HG03571 (cell line): ENCODE data around the gene IARS2.
"Not testable (repeated sequence)": the region's sequence is repeated elsewhere in the genome, so short reads cannot be mapped to it uniquely, and the experiment has no call there.

Experiments used
- ATAC-seq: cut with Tn5 transposase; IDR thresholded peaks from one replicate; pipeline ENCODE4 v1.9.1; 2021; ENCODE audit not compliant: unreplicated experiment

The IARS2 gene

GRCh38 chr1:220112600-220112999, 18.7 kb downstream of the IARS2 start:
- not testable (repeated sequence) for ATAC-seq

- ATAC-seq, result peak; percentile 56
These were observed 19.3 kb downstream of the IARS2 start for GRCh38 chr1:220113136-220113695.

- ATAC-seq, result no peak
These were observed 25.1 kb downstream of the IARS2 start for GRCh38 chr1:220119043-220119512.

- ATAC-seq, result no peak
These were observed 28.0 kb downstream of the IARS2 start for GRCh38 chr1:220121791-220122530.

- ATAC-seq, result no peak
These were observed 29.1 kb downstream of the IARS2 start for GRCh38 chr1:220123066-220123465.

GRCh38 chr1:220123889-220124288, 30.0 kb downstream of the IARS2 start:
- ATAC-seq, result no peak

GRCh38 chr1:220124542-220124941, 30.6 kb downstream of the IARS2 start:
- ATAC-seq, result no peak

- ATAC-seq, result no peak
These were observed 33.1 kb downstream of the IARS2 start for GRCh38 chr1:220127076-220127475.

- no peak for ATAC-seq
These were observed 35.7 kb downstream of the IARS2 start for GRCh38 chr1:220129479-220130210.

- no peak for ATAC-seq
These were observed 41.8 kb downstream of the IARS2 start for GRCh38 chr1:220135755-220136154.

GRCh38 chr1:220137019-220137786, 43.3 kb downstream of the IARS2 start:
- no peak for ATAC-seq

- no peak for ATAC-seq
These were observed 46.0 kb downstream of the IARS2 start for GRCh38 chr1:220139966-220140365.

- no peak for ATAC-seq
These were observed 50.1 kb downstream of the IARS2 start for GRCh38 chr1:220144051-220144450.

- no peak for ATAC-seq
These were observed 55.8 kb downstream of the IARS2 start for GRCh38 chr1:220149742-220150141.

GRCh38 chr1:220151454-220151853, 57.5 kb downstream of the IARS2 start:
- no peak for ATAC-seq

- ATAC-seq, result no peak
These were observed 59.2 kb downstream of the IARS2 start for GRCh38 chr1:220153147-220153546.

- ATAC-seq, result no peak
These were observed 62.8 kb downstream of the IARS2 start for GRCh38 chr1:220156620-220157146.

- no peak for ATAC-seq
These were observed 63.8 kb downstream of the IARS2 start for GRCh38 chr1:220157738-220158137.

- not testable (repeated sequence) for ATAC-seq
These were observed 64.6 kb downstream of the IARS2 start for GRCh38 chr1:220158530-220158929.

- ATAC-seq, result no peak
These were observed 65.1 kb downstream of the IARS2 start for GRCh38 chr1:220159041-220159440.

- no peak for ATAC-seq
These were observed 66.1 kb downstream of the IARS2 start for GRCh38 chr1:220160027-220160426.
